ENCODE measurements around the gene NUDT6.

NUDT6 gene

GRCh38 chr4:122912810-122913575 lies 9.4 kb downstream of the NUDT6 start:
- no peak for DNase-seq

- no peak for DNase-seq
Observed at GRCh38 chr4:122911588-122911987, 10.8 kb downstream of the NUDT6 start.

GRCh38 chr4:122909683-122910082 lies 12.7 kb downstream of the NUDT6 start:
- DNase-seq: no peak

- no peak for DNase-seq
Observed at GRCh38 chr4:122908223-122908622, 14.2 kb downstream of the NUDT6 start.

- DNase-seq: no peak
Observed at GRCh38 chr4:122906859-122907305, 15.5 kb downstream of the NUDT6 start.

- DNase-seq: no peak
Observed at GRCh38 chr4:122903766-122904288, 18.6 kb downstream of the NUDT6 start.

- no peak for DNase-seq
Observed at GRCh38 chr4:122901247-122902010, 21.0 kb downstream of the NUDT6 start.

- DNase-seq: no peak
Observed at GRCh38 chr4:122900314-122900713, 22.1 kb downstream of the NUDT6 start.

GRCh38 chr4:122899682-122900081 lies 22.7 kb downstream of the NUDT6 start:
- DNase-seq: no peak

GRCh38 chr4:122898370-122899150 lies 23.8 kb downstream of the NUDT6 start:
- no peak for DNase-seq

- no peak for DNase-seq
Observed at GRCh38 chr4:122896270-122896669, 26.1 kb downstream of the NUDT6 start.

- no peak for DNase-seq
Observed at GRCh38 chr4:122895336-122895995, 26.9 kb downstream of the NUDT6 start.

GRCh38 chr4:122894827-122895226 lies 27.6 kb downstream of the NUDT6 start:
- DNase-seq: no peak

- DNase-seq: no peak
Observed at GRCh38 chr4:122890147-122890795, 32.1 kb downstream of the NUDT6 start.

GRCh38 chr4:122889726-122890125 lies 32.7 kb downstream of the NUDT6 start:
- no peak for DNase-seq

GRCh38 chr4:122884499-122884898 lies 37.9 kb downstream of the NUDT6 start:
- DNase-seq: no peak

GRCh38 chr4:122882857-122883735 lies 39.3 kb downstream of the NUDT6 start:
- DNase-seq: no peak

GRCh38 chr4:122879001-122879400 lies 43.4 kb downstream of the NUDT6 start:
- DNase-seq: no peak

- no peak for DNase-seq
Observed at GRCh38 chr4:122876456-122876855, 45.9 kb downstream of the NUDT6 start.

GRCh38 chr4:122875949-122876348 lies 46.4 kb downstream of the NUDT6 start:
- no peak for DNase-seq
